Spinal cord (tissue), 10 donors: ENCODE measurements around the gene SLC44A1. TPM values are rescaled to one million over a fixed set of nuclear protein-coding genes. Genes with fewer than 3 reads are reported as not detected.

ENCODE experiments used
- DNase-seq, 6 donors: peaks; one replicate each; pipeline versions ENCODE4 v3.0.0 to v3.0.0-alpha.2; 2013 to 2015; ENCODE audit warnings: low spot score in 6 of 6, low read depth in 4 of 6
- H3K27ac ChIP-seq: one replicate; pipeline ENCODE4 v1.5.1; 2013; ENCODE audit warnings: low read depth, low read length, control low read depth
- H3K27me3 ChIP-seq: one replicate; pipeline ENCODE4 v1.6.1; 2013; ENCODE audit warnings: low read length; ENCODE audit not compliant: control insufficient read depth, insufficient read depth
- H3K36me3 ChIP-seq: one replicate; pipeline ENCODE4 v1.6.1; 2013; ENCODE audit warnings: low read length; ENCODE audit not compliant: control insufficient read depth, insufficient read depth
- H3K4me1 ChIP-seq: one replicate; pipeline ENCODE4 v1.6.1; 2013; ENCODE audit warnings: low read length; ENCODE audit not compliant: control insufficient read depth, insufficient read depth
- H3K4me3 ChIP-seq: one replicate; pipeline ENCODE4 v1.5.1; 2013; ENCODE audit warnings: low read depth, low read length, control low read depth
- H3K9me3 ChIP-seq: one replicate; pipeline ENCODE4 v1.6.1; 2013; ENCODE audit warnings: low read length; ENCODE audit not compliant: control insufficient read depth, insufficient read depth
- WGBS: methylation state at CpG from one replicate; pipeline ENCODE4 v1.1.5; 2013; ENCODE audit warnings: missing lambda C conversion rate; ENCODE audit not compliant: insufficient coverage; 5-methylcytosine and 5-hydroxymethylcytosine counted together
- polyA plus RNA-seq, 2 donors: library from polyadenylated mRNA; unstranded; fragments of 120-200 nt; gene quantifications; one replicate each; pipeline ENCODE4 v1.2.1, GENCODE V29; 2013; ENCODE audit not compliant: insufficient read length in 2 of 2
- total RNA-seq, 2 donors: library from RNA; depleted of rRNA in 1 of 2; stranded (reverse); fragments of 120-200 nt in 1 of 2; fragments of >200 nt in 1 of 2; gene quantifications; one replicate each; pipeline versions ENCODE4 v1.2.3 to v1.2.4, GENCODE V29; 2013 to 2014
- donor health status: healthy.

SLC44A1 gene
- total and polyA plus RNA-seq, 4 donors = 111 to 173 (median 147) TPM

GRCh38 chr9:105376893-105377292 lies 132.4 kb downstream of the SLC44A1 start:
- Histone ChIP-seq H3K4me1 (peaks cover 2% of the 10 kb centered on the region), H3K9me3 (no peaks in the 10 kb centered on the region), H3K36me3 (peaks cover 17% of the 10 kb centered on the region), H3K27ac (no peak overlapping the region), H3K4me3 (no peak overlapping the region), H3K27me3 (no peaks in the 10 kb centered on the region)
- DNase-seq = no peak
- no CpG with 5 or more reads among the region's 1 CpG for WGBS

GRCh38 chr9:105385381-105385985 lies 141.0 kb downstream of the SLC44A1 start:
- Histone ChIP-seq H3K4me1 (peaks cover 3% of the 10 kb centered on the region), H3K9me3 (no peaks in the 10 kb centered on the region), H3K27me3 (no peaks in the 10 kb centered on the region), H3K36me3 (no peaks in the 10 kb centered on the region), H3K27ac (peak overlapping the region; percentile 17), H3K4me3 (no peak overlapping the region)
- DNase-seq = no peak
- no CpG with 5 or more reads among the region's 9 CpGs for WGBS

GRCh38 chr9:105389796-105390195 lies 145.3 kb downstream of the SLC44A1 start:
- WGBS = 47% methylated on average over 3 of the region's 6 CpGs
- H3K4me1 ChIP-seq = no peaks in the 10 kb centered on the region
- no peak overlapping the region for H3K27ac ChIP-seq
- H3K4me3 ChIP-seq = no peak overlapping the region
- H3K27me3 ChIP-seq = no peaks in the 10 kb centered on the region
- H3K36me3 ChIP-seq = no peaks in the 10 kb centered on the region
- peak in 1 of 6 donors; percentile 52 for DNase-seq
- no peaks in the 10 kb centered on the region for H3K9me3 ChIP-seq

GRCh38 chr9:105390871-105391270 lies 146.4 kb downstream of the SLC44A1 start:
- no peaks in the 10 kb centered on the region for H3K27me3 ChIP-seq
- no peak overlapping the region for H3K27ac ChIP-seq
- H3K9me3 ChIP-seq = no peaks in the 10 kb centered on the region
- H3K36me3 ChIP-seq = no peaks in the 10 kb centered on the region
- DNase-seq = peak in 1 of 6 donors; percentile 74
- H3K4me3 ChIP-seq = no peak overlapping the region
- WGBS = no CpG with 5 or more reads among the region's 3 CpGs
- H3K4me1 ChIP-seq = no peaks in the 10 kb centered on the region

- Histone ChIP-seq H3K9me3 (no peaks in the 10 kb centered on the region), H3K36me3 (no peaks in the 10 kb centered on the region), H3K27me3 (no peaks in the 10 kb centered on the region), H3K4me3 (no peak overlapping the region), H3K4me1 (no peaks in the 10 kb centered on the region), H3K27ac (no peak overlapping the region)
- WGBS = no CpG with 5 or more reads among the region's 1 CpG
- no peak for DNase-seq
These were observed 146.8 kb downstream of the SLC44A1 start for GRCh38 chr9:105391288-105391687.

- H3K9me3 ChIP-seq = no peaks in the 10 kb centered on the region
- H3K4me3 ChIP-seq = no peak overlapping the region
- WGBS = 100% methylated on average over 1 of the region's 1 CpG
- H3K27ac ChIP-seq = no peak overlapping the region
- no peaks in the 10 kb centered on the region for H3K4me1 ChIP-seq
- no peak for DNase-seq
- H3K27me3 ChIP-seq = no peaks in the 10 kb centered on the region
- H3K36me3 ChIP-seq = no peaks in the 10 kb centered on the region
These were observed 148.1 kb downstream of the SLC44A1 start for GRCh38 chr9:105392531-105392930.

GRCh38 chr9:105393576-105394344 lies 149.3 kb downstream of the SLC44A1 start:
- no peak for DNase-seq
- no peaks in the 10 kb centered on the region for H3K4me1 ChIP-seq
- H3K9me3 ChIP-seq = no peaks in the 10 kb centered on the region
- no peaks in the 10 kb centered on the region for H3K36me3 ChIP-seq
- no peak overlapping the region for H3K27ac ChIP-seq
- no peaks in the 10 kb centered on the region for H3K27me3 ChIP-seq
- no peak overlapping the region for H3K4me3 ChIP-seq
- WGBS = 80% methylated on average over 1 of the region's 4 CpGs

GRCh38 chr9:105396441-105396840 lies 152.0 kb downstream of the SLC44A1 start:
- no peaks in the 10 kb centered on the region for H3K4me1 ChIP-seq
- no peaks in the 10 kb centered on the region for H3K36me3 ChIP-seq
- no peak overlapping the region for H3K27ac ChIP-seq
- no peaks in the 10 kb centered on the region for H3K27me3 ChIP-seq
- 80% methylated on average over 1 of the region's 3 CpGs for whole genome bisulfite sequencing
- DNase-seq = peak in 1 of 6 donors; percentile 26
- H3K4me3 ChIP-seq = no peak overlapping the region
- H3K9me3 ChIP-seq = no peaks in the 10 kb centered on the region

GRCh38 chr9:105396901-105397300 lies 152.4 kb downstream of the SLC44A1 start:
- no peaks in the 10 kb centered on the region for H3K27me3 ChIP-seq
- H3K36me3 ChIP-seq = no peaks in the 10 kb centered on the region
- H3K4me3 ChIP-seq = no peak overlapping the region
- H3K27ac ChIP-seq = no peak overlapping the region
- 73% methylated on average over 2 of the region's 3 CpGs for WGBS
- DNase-seq = peak in 1 of 6 donors; percentile 50
- no peaks in the 10 kb centered on the region for H3K9me3 ChIP-seq
- no peaks in the 10 kb centered on the region for H3K4me1 ChIP-seq

- WGBS = no CpG with 5 or more reads among the region's 2 CpGs
- Histone ChIP-seq H3K4me1 (peaks cover 3% of the 10 kb centered on the region), H3K36me3 (no peaks in the 10 kb centered on the region), H3K9me3 (no peaks in the 10 kb centered on the region), H3K27ac (no peak overlapping the region), H3K4me3 (no peak overlapping the region), H3K27me3 (no peaks in the 10 kb centered on the region)
- DNase-seq = no peak
These were observed 154.7 kb downstream of the SLC44A1 start for GRCh38 chr9:105399117-105399516.
